GM19240 (cell line): ENCODE data around the gene WDR4.
"Not testable (repeated sequence)": the region's sequence is repeated elsewhere in the genome, so short reads cannot be mapped to it uniquely, and the experiment has no call there.

ENCODE experiments used
- DNase-seq: peaks from one replicate; pipeline ENCODE4 v3.0.0; 2011; ENCODE audit warnings: low spot score; ENCODE audit not compliant: insufficient read length

The WDR4 gene

GRCh38 chr21:42878993-42879787, at the start of gene WDR4:
Gene WDR4 (minus strand): TSS chr21:42879539. CDS start chr21:42879495, 44 bp downstream.
- peak; percentile 91 for DNase-seq

GRCh38 chr21:42927474-42928200, 48.3 kb upstream of the WDR4 start:
- not testable (repeated sequence) for DNase-seq

- DNase-seq = no peak
Measured at GRCh38 chr21:42925114-42925926, 46.0 kb upstream of the WDR4 start, which contains the start of gene ERVH48-1. Gene ERVH48-1 (minus strand): TSS chr21:42925630. CDS start chr21:42919006, 6,624 bp downstream.

GRCh38 chr21:42924433-42924751, 45.1 kb upstream of the WDR4 start:
- no peak for DNase-seq

GRCh38 chr21:42923553-42924432, 44.5 kb upstream of the WDR4 start:
- peak; percentile 76 for DNase-seq

- no peak for DNase-seq
Measured at GRCh38 chr21:42922918-42923317, 43.6 kb upstream of the WDR4 start.

GRCh38 chr21:42921927-42922326, 42.6 kb upstream of the WDR4 start:
- no peak for DNase-seq

GRCh38 chr21:42918291-42918690, 39.0 kb upstream of the WDR4 start:
- no peak for DNase-seq

GRCh38 chr21:42913476-42913875, 34.1 kb upstream of the WDR4 start:
- no peak for DNase-seq

- DNase-seq = not testable (repeated sequence)
Measured at GRCh38 chr21:42911920-42912319, 32.6 kb upstream of the WDR4 start.

- DNase-seq = not testable (repeated sequence)
Measured at GRCh38 chr21:42908484-42908883, 29.1 kb upstream of the WDR4 start.

- no peak for DNase-seq
Measured at GRCh38 chr21:42906233-42906632, 26.9 kb upstream of the WDR4 start.

- DNase-seq = no peak
Measured at GRCh38 chr21:42905195-42905594, 25.9 kb upstream of the WDR4 start.

- no peak for DNase-seq
Measured at GRCh38 chr21:42903817-42904216, 24.5 kb upstream of the WDR4 start.

GRCh38 chr21:42900446-42900845, 21.1 kb upstream of the WDR4 start:
- no peak for DNase-seq

GRCh38 chr21:42892931-42893755, 13.8 kb upstream of the WDR4 start, which contains the start of gene NDUFV3:
Gene NDUFV3 (plus strand): TSS chr21:42893309. CDS start chr21:42893334, 25 bp downstream.
- DNase-seq = peak; percentile 88

- no peak for DNase-seq
Measured at GRCh38 chr21:42892582-42892930, 13.2 kb upstream of the WDR4 start.

- DNase-seq = no peak
Measured at GRCh38 chr21:42887326-42887725, 8.0 kb upstream of the WDR4 start.

GRCh38 chr21:42883921-42884320, 4.6 kb upstream of the WDR4 start:
- no peak for DNase-seq

- DNase-seq = no peak
Measured at GRCh38 chr21:42880352-42880751, 1.0 kb upstream of the WDR4 start.
